Upper lobe of left lung (tissue), 6 donors: ENCODE results near the gene CDKAL1. TPM values are rescaled to one million over a fixed set of nuclear protein-coding genes. Genes with fewer than 3 reads are reported as not detected.
"Not testable (repeated sequence)": the region's sequence is repeated elsewhere in the genome, so short reads cannot be mapped to it uniquely, and the experiment has no call there.

Experiments
- ATAC-seq, 2 donors: fragments of 200-7000 bp; cut with Tn5 transposase; one replicate each; pipeline ENCODE4 v1.9.1; 2022; ENCODE audit warnings: mild to moderate bottlenecking in 2 of 2, moderate library complexity in 2 of 2; ENCODE audit not compliant: low FRiP score in 2 of 2
- DNase-seq, 2 donors: peaks; one replicate each; pipeline ENCODE4 v3.0.0-alpha.2; 2019 to 2020
- H3K27ac ChIP-seq, 4 donors: fragments of 200-600 bp; sonication (generic); one replicate each; pipeline ENCODE4 v1.5.1; 2016 to 2019
- H3K27me3 ChIP-seq, 4 donors: fragments of 200-600 bp; sonication (generic); one replicate each; pipeline ENCODE4 v1.5.1; 2017 to 2019
- H3K36me3 ChIP-seq, 4 donors: fragments of 200-600 bp; sonication (generic); one replicate each; pipeline ENCODE4 v1.5.1; 2016 to 2019
- H3K4me1 ChIP-seq, 4 donors: fragments of 200-600 bp; sonication (generic); one replicate each; pipeline ENCODE4 v1.5.1; 2018 to 2019
- H3K4me3 ChIP-seq, 4 donors: fragments of 200-600 bp; sonication (generic); one replicate each; pipeline ENCODE4 v1.5.1; 2017 to 2019; ENCODE audit warnings: mild to moderate bottlenecking in 2 of 4, moderate library complexity in 1 of 4
- H3K9me3 ChIP-seq, 4 donors: fragments of 200-600 bp; sonication (generic); one replicate each; pipeline ENCODE4 v1.5.1; 2018 to 2019
- CTCF ChIP-seq, 6 experiments: fragments of 450-650 bp in 4 of 6; fragments of 200-600 bp in 2 of 6; sonication (generic) in 2 of 6; IDR thresholded peaks; one replicate each; pipeline ENCODE4 v1.5.1; 2016 to 2019; ENCODE audit warnings: antibody characterized with exemption in 6 of 6
- EP300 ChIP-seq, 4 donors: sonication (generic); formaldehyde crosslinking; IDR thresholded peaks; one replicate each; pipeline ENCODE4 v1.5.1; 2017; ENCODE audit warnings: antibody characterized with exemption in 4 of 4, control low read depth in 2 of 4
- POLR2A ChIP-seq, 4 donors: fragments of 450-650 bp; IDR thresholded peaks; one replicate each; pipeline ENCODE4 v1.5.1; 2016 to 2017; ENCODE audit warnings: antibody characterized with exemption in 4 of 4, mild to moderate bottlenecking in 2 of 4
- POLR2AphosphoS5 ChIP-seq, 2 donors: sonication (generic); formaldehyde crosslinking; IDR thresholded peaks; one replicate each; pipeline ENCODE4 v1.5.1; 2017; ENCODE audit warnings: antibody characterized with exemption in 2 of 2
- WGBS, 2 donors: methylation state at CpG; one replicate each; pipeline ENCODE4 v1.1.5; 2017 to 2018; 5-methylcytosine and 5-hydroxymethylcytosine counted together
- total RNA-seq, 6 donors: library from RNA; depleted of rRNA in 4 of 6; stranded (reverse); fragments of >200 nt in 4 of 6; gene quantifications; one replicate each; pipeline versions ENCODE4 v1.1.0 to v1.2.1, GENCODE V29; 2016 to 2021
- donor health status: DM: no; HTN: no; CAD: no; lungs with moderate emphysema.
- donor health status: DM: no; HTN: yes; CAD: no; lungs with severe emphysema.

CDKAL1 gene
- total RNA-seq, 6 donors from 2014 or later, result 9.4 to 22.6 (median 13.8) TPM

GRCh38 chr6:20583444-20583800 lies 49.2 kb downstream of the CDKAL1 start:
- no peak overlapping the region for H3K27ac ChIP-seq
- H3K9me3 ChIP-seq, result no peaks in the 10 kb centered on the region
- TF ChIP-seq EP300 (IDR thresholded peaks at IDR 0.05) (no peak), CTCF (IDR thresholded peaks at IDR 0.05) (no peak), POLR2AphosphoS5 (IDR thresholded peaks at IDR 0.05) (no peak)
- peaks cover 0 to 12% (median 0%) of the 10 kb centered on the region in 4 donors for H3K36me3 ChIP-seq
- H3K4me3 ChIP-seq, result no peak overlapping the region
- H3K27me3 ChIP-seq, result no peaks in the 10 kb centered on the region
- WGBS, 2 donors, result 48 to 60% methylated on average over 3 of the region's 3 CpGs
- H3K4me1 ChIP-seq, result peaks cover 0 to 8% (median 4%) of the 10 kb centered on the region in 4 donors
- DNase-seq (no peak), ATAC-seq (no peak)

- Histone ChIP-seq H3K27me3 (no peaks in the 10 kb centered on the region), H3K4me1 (peaks cover 0 to 13% (median 8%) of the 10 kb centered on the region in 4 donors), H3K36me3 (peaks cover 0 to 4% (median 0%) of the 10 kb centered on the region in 4 donors), H3K4me3 (no peak overlapping the region), H3K27ac (no peak overlapping the region), H3K9me3 (no peaks in the 10 kb centered on the region)
- 77 to 86% methylated on average over 2 of the region's 2 CpGs for WGBS, 2 donors
- no peak for DNase-seq
- TF ChIP-seq POLR2A (IDR thresholded peaks at IDR 0.05), result no peak
- TF ChIP-seq POLR2AphosphoS5 (IDR thresholded peaks at IDR 0.05), result no peak
- TF ChIP-seq EP300 (IDR thresholded peaks at IDR 0.05), result no peak
- no peak for TF ChIP-seq CTCF (IDR thresholded peaks at IDR 0.05)
- no peak for ATAC-seq
These were observed 50.0 kb downstream of the CDKAL1 start for GRCh38 chr6:20584100-20584731.

GRCh38 chr6:20589266-20589665 lies 55.0 kb downstream of the CDKAL1 start:
- Histone ChIP-seq H3K27ac (no peak overlapping the region), H3K9me3 (no peaks in the 10 kb centered on the region), H3K4me3 (no peak overlapping the region), H3K36me3 (peaks cover 0 to 4% (median 0%) of the 10 kb centered on the region in 4 donors), H3K27me3 (no peaks in the 10 kb centered on the region), H3K4me1 (peaks cover 0 to 13% (median 5%) of the 10 kb centered on the region in 4 donors)
- 28 to 32% methylated on average over 5 of the region's 5 CpGs for WGBS, 2 donors
- ATAC-seq, result no peak
- TF ChIP-seq POLR2AphosphoS5 (IDR thresholded peaks at IDR 0.05) (no peak), EP300 (IDR thresholded peaks at IDR 0.05) (no peak)
- DNase-seq, result no peak

GRCh38 chr6:20590476-20590875 lies 56.2 kb downstream of the CDKAL1 start:
- H3K36me3 ChIP-seq, H3K27me3 ChIP-seq, H3K27ac ChIP-seq, H3K9me3 ChIP-seq, DNase-seq, ATAC-seq, H3K4me3 ChIP-seq: not testable (repeated sequence)
- 95 to 99% methylated on average over 3 of the region's 3 CpGs for WGBS, 2 donors
- peaks cover 0 to 13% (median 5%) of the 10 kb centered on the region in 4 donors for H3K4me1 ChIP-seq

GRCh38 chr6:20594299-20594853 lies 60.1 kb downstream of the CDKAL1 start:
- H3K9me3 ChIP-seq, H3K27ac ChIP-seq, H3K27me3 ChIP-seq, DNase-seq, ATAC-seq, H3K4me3 ChIP-seq, H3K4me1 ChIP-seq: not testable (repeated sequence)
- WGBS, 2 donors, result 95 to 98% methylated on average over 6 to 7 of the region's 7 CpGs
- H3K36me3 ChIP-seq, result peaks cover 3 to 16% (median 6%) of the 10 kb centered on the region in 4 donors

GRCh38 chr6:20599302-20600051 lies 65.2 kb downstream of the CDKAL1 start:
- Histone ChIP-seq H3K4me3 (no peak overlapping the region), H3K4me1 (no peaks in the 10 kb centered on the region), H3K9me3 (no peaks in the 10 kb centered on the region), H3K27me3 (no peaks in the 10 kb centered on the region), H3K36me3 (peaks cover 3 to 16% (median 6%) of the 10 kb centered on the region in 4 donors), H3K27ac (no peak overlapping the region)
- WGBS, 2 donors, result 64 to 65% methylated on average over 3 of the region's 3 CpGs
- TF ChIP-seq EP300 (IDR thresholded peaks at IDR 0.05), result no peak
- TF ChIP-seq POLR2AphosphoS5 (IDR thresholded peaks at IDR 0.05), result no peak
- TF ChIP-seq POLR2A (IDR thresholded peaks at IDR 0.05), result no peak
- TF ChIP-seq CTCF (IDR thresholded peaks at IDR 0.05), result no peak
- DNase-seq, result no peak
- ATAC-seq, result no peak
